Measurements from ENCODE around the gene SUMF1. TPM values are rescaled to one million over a fixed set of nuclear protein-coding genes. Genes with fewer than 3 reads are reported as not detected.

SUMF1 gene
- total RNA-seq, 1 experiment from 2014 or later = 26.6 TPM

DNA sequence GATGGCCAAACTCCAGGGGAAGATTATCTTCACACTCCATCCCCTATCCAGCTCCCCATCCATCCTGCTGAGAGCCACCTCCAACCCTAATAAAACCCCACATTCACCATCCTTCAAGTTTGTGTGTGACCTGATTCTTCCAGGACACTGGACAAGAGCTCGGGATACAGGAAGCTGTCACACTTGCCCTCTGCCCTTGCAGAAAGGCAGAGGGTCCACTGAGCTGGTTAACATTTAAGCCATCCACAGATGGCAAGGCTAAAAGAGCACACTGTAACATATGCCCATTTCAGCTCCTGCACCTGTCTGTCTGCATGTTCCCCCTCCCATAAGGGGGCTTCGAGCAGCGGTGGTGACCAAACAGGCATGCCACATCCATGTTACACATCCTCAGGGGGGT is 134.1 kb downstream of the SUMF1 start (continued):
- TF ChIP-seq, protein P1, sequence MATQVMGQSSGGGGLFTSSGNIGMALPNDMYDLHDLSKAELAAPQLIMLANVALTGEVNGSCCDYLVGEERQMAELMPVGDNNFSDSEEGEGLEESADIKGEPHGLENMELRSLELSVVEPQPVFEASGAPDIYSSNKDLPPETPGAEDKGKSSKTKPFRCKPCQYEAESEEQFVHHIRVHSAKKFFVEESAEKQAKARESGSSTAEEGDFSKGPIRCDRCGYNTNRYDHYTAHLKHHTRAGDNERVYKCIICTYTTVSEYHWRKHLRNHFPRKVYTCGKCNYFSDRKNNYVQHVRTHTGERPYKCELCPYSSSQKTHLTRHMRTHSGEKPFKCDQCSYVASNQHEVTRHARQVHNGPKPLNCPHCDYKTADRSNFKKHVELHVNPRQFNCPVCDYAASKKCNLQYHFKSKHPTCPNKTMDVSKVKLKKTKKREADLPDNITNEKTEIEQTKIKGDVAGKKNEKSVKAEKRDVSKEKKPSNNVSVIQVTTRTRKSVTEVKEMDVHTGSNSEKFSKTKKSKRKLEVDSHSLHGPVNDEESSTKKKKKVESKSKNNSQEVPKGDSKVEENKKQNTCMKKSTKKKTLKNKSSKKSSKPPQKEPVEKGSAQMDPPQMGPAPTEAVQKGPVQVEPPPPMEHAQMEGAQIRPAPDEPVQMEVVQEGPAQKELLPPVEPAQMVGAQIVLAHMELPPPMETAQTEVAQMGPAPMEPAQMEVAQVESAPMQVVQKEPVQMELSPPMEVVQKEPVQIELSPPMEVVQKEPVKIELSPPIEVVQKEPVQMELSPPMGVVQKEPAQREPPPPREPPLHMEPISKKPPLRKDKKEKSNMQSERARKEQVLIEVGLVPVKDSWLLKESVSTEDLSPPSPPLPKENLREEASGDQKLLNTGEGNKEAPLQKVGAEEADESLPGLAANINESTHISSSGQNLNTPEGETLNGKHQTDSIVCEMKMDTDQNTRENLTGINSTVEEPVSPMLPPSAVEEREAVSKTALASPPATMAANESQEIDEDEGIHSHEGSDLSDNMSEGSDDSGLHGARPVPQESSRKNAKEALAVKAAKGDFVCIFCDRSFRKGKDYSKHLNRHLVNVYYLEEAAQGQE (IDR thresholded peaks at IDR 0.05; ENCODE audit: low read depth) = no peak
- no peak for TF ChIP-seq CEBPB (IDR thresholded peaks at IDR 0.05; ENCODE audit: low read depth)
- TF ChIP-seq, protein P2, sequence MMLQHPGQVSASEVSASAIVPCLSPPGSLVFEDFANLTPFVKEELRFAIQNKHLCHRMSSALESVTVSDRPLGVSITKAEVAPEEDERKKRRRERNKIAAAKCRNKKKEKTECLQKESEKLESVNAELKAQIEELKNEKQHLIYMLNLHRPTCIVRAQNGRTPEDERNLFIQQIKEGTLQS (IDR thresholded peaks at IDR 0.05) = no peak
- TF ChIP-seq, protein P3, sequence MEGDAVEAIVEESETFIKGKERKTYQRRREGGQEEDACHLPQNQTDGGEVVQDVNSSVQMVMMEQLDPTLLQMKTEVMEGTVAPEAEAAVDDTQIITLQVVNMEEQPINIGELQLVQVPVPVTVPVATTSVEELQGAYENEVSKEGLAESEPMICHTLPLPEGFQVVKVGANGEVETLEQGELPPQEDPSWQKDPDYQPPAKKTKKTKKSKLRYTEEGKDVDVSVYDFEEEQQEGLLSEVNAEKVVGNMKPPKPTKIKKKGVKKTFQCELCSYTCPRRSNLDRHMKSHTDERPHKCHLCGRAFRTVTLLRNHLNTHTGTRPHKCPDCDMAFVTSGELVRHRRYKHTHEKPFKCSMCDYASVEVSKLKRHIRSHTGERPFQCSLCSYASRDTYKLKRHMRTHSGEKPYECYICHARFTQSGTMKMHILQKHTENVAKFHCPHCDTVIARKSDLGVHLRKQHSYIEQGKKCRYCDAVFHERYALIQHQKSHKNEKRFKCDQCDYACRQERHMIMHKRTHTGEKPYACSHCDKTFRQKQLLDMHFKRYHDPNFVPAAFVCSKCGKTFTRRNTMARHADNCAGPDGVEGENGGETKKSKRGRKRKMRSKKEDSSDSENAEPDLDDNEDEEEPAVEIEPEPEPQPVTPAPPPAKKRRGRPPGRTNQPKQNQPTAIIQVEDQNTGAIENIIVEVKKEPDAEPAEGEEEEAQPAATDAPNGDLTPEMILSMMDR (IDR thresholded peaks at IDR 0.05 in 2 of 3, conservative IDR thresholded peaks at IDR 0.05 in 1 of 3; ENCODE audit: borderline replicate concordance in 1 of 3, insufficient read depth in 1 of 3, low read depth in 2 of 3, low read length in 2 of 3) = no peak
- no peak for TF ChIP-seq FOSL1 (IDR thresholded peaks at IDR 0.05; ENCODE audit: low read depth)
- no peak for TF ChIP-seq TCF7L2 (IDR thresholded peaks at IDR 0.05; ENCODE audit: borderline replicate concordance, extremely low read depth, insufficient read depth, insufficient read length)
- no peak for TF ChIP-seq ZNF274 (IDR thresholded peaks at IDR 0.05; ENCODE audit: low read depth, low read length)
- no peak for TF ChIP-seq EZH2 (IDR thresholded peaks at IDR 0.05)
- no peak for TF ChIP-seq CBX3 (IDR thresholded peaks at IDR 0.05; ENCODE audit: low read depth)
- TF ChIP-seq ZFX (IDR thresholded peaks at IDR 0.05) = no peak
